Testis (tissue), 3 donors: Measurements from ENCODE around the gene ARL15. TPM values are rescaled to one million over a fixed set of nuclear protein-coding genes. Genes with fewer than 3 reads are reported as not detected.

ENCODE experiments used
- DNase-seq: peaks from one replicate; pipeline ENCODE4 v3.0.0-alpha.2; 2019
- H3K27ac ChIP-seq, 2 donors: fragments of 200-600 bp; sonication (generic); one replicate each; pipeline ENCODE4 v1.5.1; 2019
- H3K27me3 ChIP-seq: fragments of 200-600 bp; sonication (generic); one replicate; pipeline ENCODE4 v1.5.1; 2019
- H3K36me3 ChIP-seq: fragments of 200-600 bp; sonication (generic); one replicate; pipeline ENCODE4 v1.5.1; 2017; ENCODE audit warnings: low read depth; ENCODE audit errors: missing control alignments
- H3K4me1 ChIP-seq: fragments of 200-600 bp; sonication (generic); one replicate; pipeline ENCODE4 v1.5.1; 2019
- H3K4me3 ChIP-seq, 2 donors: fragments of 200-600 bp; sonication (generic); one replicate each; pipeline ENCODE4 v1.5.1; 2017 to 2019
- H3K9me3 ChIP-seq: fragments of 200-600 bp; sonication (generic); one replicate; pipeline ENCODE4 v1.5.1; 2017
- POLR2A ChIP-seq: fragments of 450-650 bp; IDR thresholded peaks from one replicate; pipeline ENCODE4 v1.6.1; 2017; ENCODE audit warnings: antibody characterized with exemption, mild to moderate bottlenecking, moderate library complexity
- WGBS, 2 donors: methylation state at CpG; one replicate each; pipeline ENCODE4 v1.1.5; 2018; 5-methylcytosine and 5-hydroxymethylcytosine counted together
- intact Hi-C: fragments of 100-400 bp; cut with DNase I; formaldehyde crosslinking; loops from one replicate; pipeline ENCODE4 v1.15.1; 2023; ENCODE audit warnings: low total_unique reads
- polyA plus RNA-seq: library from polyadenylated mRNA; stranded (reverse); fragments of 350-450 nt; fragmentation: Illumina TruSeq; extraction: RNeasy Lipid Tissue Mini Kit (QIAGEN cat#74804); gene quantifications from one replicate; pipeline ENCODE4 v1.2.3, GENCODE V29; 2014; ENCODE audit warnings: low read depth, low replicate concordance; ENCODE audit not compliant: insufficient read depth
- total RNA-seq, 2 donors: library from RNA; depleted of rRNA; stranded (reverse); fragments of >200 nt; gene quantifications; one replicate each; pipeline ENCODE4 v1.2.3, GENCODE V29; 2016
- TF ChIP-seq, protein P1 (sequence below), 3 experiments: fragments of 450-650 bp in 2 of 3; fragments of 200-600 bp in 1 of 3; sonication (generic) in 1 of 3; IDR thresholded peaks; one replicate each; pipeline ENCODE4 v1.5.1; 2016 to 2019; ENCODE audit warnings: antibody characterized with exemption in 3 of 3, mild to moderate bottlenecking in 2 of 3, moderate library complexity in 1 of 3

ARL15 gene
- total and polyA plus RNA-seq, 3 donors from 2014 or later, result 36.6 to 88.6 (median 75.2) TPM

DNA sequence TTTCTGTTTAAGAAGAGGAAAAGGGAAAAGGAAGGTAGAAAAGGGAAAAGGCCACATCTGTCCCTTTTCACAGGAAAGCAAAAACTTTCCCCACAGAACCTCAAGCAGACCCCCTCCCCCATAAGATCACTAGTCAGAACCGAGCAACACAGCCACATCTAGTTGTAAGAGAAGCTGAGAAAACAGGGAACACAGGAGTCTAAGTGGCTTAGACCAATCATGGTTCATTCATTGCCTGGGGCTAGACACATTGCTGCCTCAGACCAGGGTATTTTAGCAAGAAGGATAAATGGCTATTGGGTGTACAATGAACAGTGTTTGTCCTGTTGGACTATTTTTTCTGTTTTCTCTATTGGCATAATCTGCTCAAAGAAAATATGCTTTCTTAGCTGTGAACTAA lies 98.0 kb downstream of the ARL15 start:
- intact Hi-C loops, result no loop called here
- H3K4me3 ChIP-seq, result no peak overlapping the region
- 86 to 100% methylated on average over 1 of the region's 1 CpG for WGBS, 2 donors

DNA sequence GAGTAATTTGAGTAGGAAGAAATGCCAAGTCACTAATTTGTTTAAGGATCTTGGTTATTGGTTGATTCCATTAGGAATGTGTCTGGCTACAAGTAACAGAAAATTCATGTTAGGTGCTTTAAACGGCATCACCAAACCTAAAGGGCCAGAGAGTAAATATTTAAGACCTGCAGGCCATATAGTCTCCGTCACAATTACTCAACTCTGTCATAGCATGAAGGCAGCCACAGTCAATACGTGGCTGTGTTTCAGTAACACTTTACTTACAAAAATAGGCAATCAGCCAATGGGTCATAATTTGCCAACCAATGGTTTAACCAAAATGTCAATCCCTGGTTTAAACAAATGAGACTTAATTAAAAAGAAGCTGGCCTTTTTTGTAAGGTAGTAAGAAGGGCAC lies 98.5 kb downstream of the ARL15 start:
- no peak for TF ChIP-seq POLR2A
- TF ChIP-seq, protein P1, sequence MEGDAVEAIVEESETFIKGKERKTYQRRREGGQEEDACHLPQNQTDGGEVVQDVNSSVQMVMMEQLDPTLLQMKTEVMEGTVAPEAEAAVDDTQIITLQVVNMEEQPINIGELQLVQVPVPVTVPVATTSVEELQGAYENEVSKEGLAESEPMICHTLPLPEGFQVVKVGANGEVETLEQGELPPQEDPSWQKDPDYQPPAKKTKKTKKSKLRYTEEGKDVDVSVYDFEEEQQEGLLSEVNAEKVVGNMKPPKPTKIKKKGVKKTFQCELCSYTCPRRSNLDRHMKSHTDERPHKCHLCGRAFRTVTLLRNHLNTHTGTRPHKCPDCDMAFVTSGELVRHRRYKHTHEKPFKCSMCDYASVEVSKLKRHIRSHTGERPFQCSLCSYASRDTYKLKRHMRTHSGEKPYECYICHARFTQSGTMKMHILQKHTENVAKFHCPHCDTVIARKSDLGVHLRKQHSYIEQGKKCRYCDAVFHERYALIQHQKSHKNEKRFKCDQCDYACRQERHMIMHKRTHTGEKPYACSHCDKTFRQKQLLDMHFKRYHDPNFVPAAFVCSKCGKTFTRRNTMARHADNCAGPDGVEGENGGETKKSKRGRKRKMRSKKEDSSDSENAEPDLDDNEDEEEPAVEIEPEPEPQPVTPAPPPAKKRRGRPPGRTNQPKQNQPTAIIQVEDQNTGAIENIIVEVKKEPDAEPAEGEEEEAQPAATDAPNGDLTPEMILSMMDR (IDR thresholded peaks at IDR 0.05), result no peak
- intact Hi-C loops, result no loop called here
- 70 to 75% methylated on average over 3 of the region's 3 CpGs for WGBS, 2 donors
- Histone ChIP-seq H3K36me3 (no peaks in the 10 kb centered on the region), H3K27me3 (no peaks in the 10 kb centered on the region), H3K9me3 (no peaks in the 10 kb centered on the region), H3K27ac (no peak overlapping the region), H3K4me3 (no peak overlapping the region), H3K4me1 (peaks cover 11% of the 10 kb centered on the region)
- DNase-seq, result no peak

More for the DNA sequence above, 98.0 kb downstream of the ARL15 start:
- Histone ChIP-seq H3K4me1 (peaks cover 11% of the 10 kb centered on the region), H3K27ac (no peak overlapping the region), H3K9me3 (no peaks in the 10 kb centered on the region), H3K27me3 (no peaks in the 10 kb centered on the region), H3K36me3 (no peaks in the 10 kb centered on the region)
- DNase-seq, result no peak
- TF ChIP-seq POLR2A, result no peak
- TF ChIP-seq, protein P1 (IDR thresholded peaks at IDR 0.05), result no peak

DNA sequence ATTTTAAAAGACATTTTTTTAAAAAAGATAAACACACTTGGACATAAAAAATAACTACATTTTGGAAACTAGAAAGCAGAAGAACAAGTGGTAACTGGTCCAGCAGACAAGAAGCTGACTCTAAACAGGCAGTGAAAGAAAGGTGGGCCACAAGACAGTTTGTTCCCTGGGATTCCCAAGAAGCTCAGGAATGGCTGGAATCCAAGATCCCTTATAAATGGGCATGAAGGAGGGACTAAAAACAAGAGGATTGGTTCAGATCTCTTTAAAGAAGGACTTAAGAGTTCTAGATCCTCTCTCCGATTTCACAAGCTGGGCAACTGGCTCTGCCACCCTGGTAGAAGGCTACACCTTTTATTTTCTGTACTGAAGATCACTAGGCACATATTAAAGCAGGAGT lies 102.8 kb downstream of the ARL15 start:
- Histone ChIP-seq H3K36me3 (no peaks in the 10 kb centered on the region), H3K27ac (no peak overlapping the region), H3K4me1 (no peaks in the 10 kb centered on the region), H3K27me3 (no peaks in the 10 kb centered on the region), H3K4me3 (no peak overlapping the region), H3K9me3 (no peaks in the 10 kb centered on the region)
- intact Hi-C loops, result no loop called here
- TF ChIP-seq, protein P1 (IDR thresholded peaks at IDR 0.05), result no peak
- TF ChIP-seq POLR2A, result no peak
- no peak for DNase-seq
- WGBS, 2 donors, result 97 to 100% methylated on average over 1 of the region's 1 CpG

DNA sequence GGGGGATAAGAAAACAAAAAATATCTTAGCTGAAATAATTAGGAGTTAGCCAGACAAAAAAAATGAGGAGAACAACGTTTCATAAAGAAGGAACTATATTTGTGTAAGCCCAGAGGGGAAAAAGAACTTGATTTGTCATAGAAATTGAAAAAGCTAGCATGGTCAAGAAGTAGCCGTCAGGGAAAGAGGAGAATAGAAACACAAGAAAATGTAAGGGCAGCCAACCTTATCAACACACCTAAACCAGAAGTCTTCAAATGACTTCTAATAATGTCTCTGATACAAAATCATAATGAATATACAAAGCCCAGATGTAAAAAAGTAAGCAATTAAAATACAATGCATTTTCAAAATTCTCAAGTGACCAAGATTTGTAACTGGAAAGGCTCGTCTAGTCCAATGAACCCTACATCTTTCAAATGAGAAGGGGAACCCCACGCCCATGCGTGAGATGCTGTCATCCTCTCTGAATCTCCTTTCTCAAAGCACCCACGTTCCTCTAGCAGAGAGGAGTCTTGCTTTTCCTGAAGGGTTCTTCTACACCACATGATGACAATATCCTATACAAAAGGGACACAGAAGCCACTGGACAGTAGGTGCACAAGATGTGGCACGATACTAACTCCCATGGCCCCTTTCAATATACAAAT lies 103.7 kb downstream of the ARL15 start:
- 83 to 86% methylated on average over 7 of the region's 7 CpGs for WGBS, 2 donors
- H3K9me3 ChIP-seq, result no peaks in the 10 kb centered on the region
- intact Hi-C loops, result no loop called here

More for the DNA sequence above, 103.7 kb downstream of the ARL15 start:
- DNase-seq, result no peak
- no peak overlapping the region for H3K4me3 ChIP-seq
- TF ChIP-seq, protein P1 (IDR thresholded peaks at IDR 0.05), result no peak
- TF ChIP-seq POLR2A, result no peak
- no peaks in the 10 kb centered on the region for H3K36me3 ChIP-seq
- H3K27ac ChIP-seq, result no peak overlapping the region
- no peaks in the 10 kb centered on the region for H3K27me3 ChIP-seq
- H3K4me1 ChIP-seq, result no peaks in the 10 kb centered on the region
